Left ventricle myocardium inferior (tissue), 1 donor: ENCODE data around the gene EYA2. TPM values are rescaled to one million over a fixed set of nuclear protein-coding genes. Genes with fewer than 3 reads are reported as not detected.

Source experiments
- DNase-seq: peaks from one replicate; pipeline ENCODE4 v3.0.0-alpha.2; 2020
- H3K27ac ChIP-seq: fragments of 200-600 bp; replicated peaks from 2 replicates; pipeline ENCODE4 v1.8.0; 2021
- H3K27me3 ChIP-seq: fragments of 200-600 bp; 2 replicates; pipeline ENCODE4 v1.8.0; 2021; ENCODE audit warnings: low read depth
- H3K36me3 ChIP-seq: fragments of 200-600 bp; 2 replicates; pipeline ENCODE4 v1.8.0; 2021
- H3K4me1 ChIP-seq: fragments of 200-600 bp; 2 replicates; pipeline ENCODE4 v1.8.0; 2021
- H3K4me3 ChIP-seq: fragments of 200-600 bp; 2 replicates; pipeline ENCODE4 v1.8.0; 2021; ENCODE audit warnings: mild to moderate bottlenecking, moderate library complexity
- H3K9me3 ChIP-seq: fragments of 200-600 bp; replicated peaks from 2 replicates; pipeline ENCODE4 v1.8.0; 2021
- intact Hi-C: fragments of 100-400 bp; cut with micrococcal nuclease; formaldehyde crosslinking; loops from one replicate; pipeline ENCODE4 v1.11.0; 2022
- total RNA-seq: library from RNA; stranded (reverse); fragmentation: NEBNext Ultra II Directional; extraction: Animal tissue kit (Norgen Biotek cat#: 25700); gene quantifications from one replicate; pipeline ENCODE4 v1.2.1, GENCODE V29; 2021
- TF ChIP-seq, protein P1 (sequence below): fragments of 200-600 bp; IDR thresholded peaks from 2 replicates; pipeline ENCODE4 v1.8.0; 2021; ENCODE audit warnings: antibody characterized with exemption, mild to moderate bottlenecking, borderline replicate concordance
- donor health status: DM: no; HTN: yes; CAD: no; lungs with severe emphysema.

The EYA2 gene
- total RNA-seq, 1 donor from 2014 or later = 0.63 TPM

DNA sequence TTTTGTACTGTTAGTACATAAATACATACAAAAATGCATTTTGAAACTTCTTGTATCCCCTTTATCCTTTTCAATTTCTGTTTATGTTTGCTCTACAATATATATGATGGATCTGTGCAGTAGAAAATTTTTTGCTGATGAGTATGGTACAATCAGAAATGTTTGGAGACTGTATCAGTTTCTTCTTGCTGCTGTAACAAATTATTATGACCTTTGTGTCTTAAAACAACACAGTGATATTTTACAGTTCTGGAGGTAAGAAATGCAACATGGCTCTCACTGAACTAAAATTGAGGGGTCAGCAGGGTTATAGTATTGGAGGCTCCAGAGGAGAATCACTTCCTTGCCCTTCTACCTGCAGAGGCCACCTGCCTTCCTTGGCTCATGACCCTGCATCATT, 184.4 kb downstream of the EYA2 start:
- Histone ChIP-seq H3K36me3 (no peaks in the 10 kb centered on the region), H3K27ac (no peak overlapping the region), H3K27me3 (no peaks in the 10 kb centered on the region), H3K9me3 (peaks cover 40% of the 10 kb centered on the region), H3K4me3 (no peak overlapping the region), H3K4me1 (no peaks in the 10 kb centered on the region)
- no peak for DNase-seq
- intact Hi-C loops = no loop called here
- TF ChIP-seq, protein P1, sequence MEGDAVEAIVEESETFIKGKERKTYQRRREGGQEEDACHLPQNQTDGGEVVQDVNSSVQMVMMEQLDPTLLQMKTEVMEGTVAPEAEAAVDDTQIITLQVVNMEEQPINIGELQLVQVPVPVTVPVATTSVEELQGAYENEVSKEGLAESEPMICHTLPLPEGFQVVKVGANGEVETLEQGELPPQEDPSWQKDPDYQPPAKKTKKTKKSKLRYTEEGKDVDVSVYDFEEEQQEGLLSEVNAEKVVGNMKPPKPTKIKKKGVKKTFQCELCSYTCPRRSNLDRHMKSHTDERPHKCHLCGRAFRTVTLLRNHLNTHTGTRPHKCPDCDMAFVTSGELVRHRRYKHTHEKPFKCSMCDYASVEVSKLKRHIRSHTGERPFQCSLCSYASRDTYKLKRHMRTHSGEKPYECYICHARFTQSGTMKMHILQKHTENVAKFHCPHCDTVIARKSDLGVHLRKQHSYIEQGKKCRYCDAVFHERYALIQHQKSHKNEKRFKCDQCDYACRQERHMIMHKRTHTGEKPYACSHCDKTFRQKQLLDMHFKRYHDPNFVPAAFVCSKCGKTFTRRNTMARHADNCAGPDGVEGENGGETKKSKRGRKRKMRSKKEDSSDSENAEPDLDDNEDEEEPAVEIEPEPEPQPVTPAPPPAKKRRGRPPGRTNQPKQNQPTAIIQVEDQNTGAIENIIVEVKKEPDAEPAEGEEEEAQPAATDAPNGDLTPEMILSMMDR = no peak

DNA sequence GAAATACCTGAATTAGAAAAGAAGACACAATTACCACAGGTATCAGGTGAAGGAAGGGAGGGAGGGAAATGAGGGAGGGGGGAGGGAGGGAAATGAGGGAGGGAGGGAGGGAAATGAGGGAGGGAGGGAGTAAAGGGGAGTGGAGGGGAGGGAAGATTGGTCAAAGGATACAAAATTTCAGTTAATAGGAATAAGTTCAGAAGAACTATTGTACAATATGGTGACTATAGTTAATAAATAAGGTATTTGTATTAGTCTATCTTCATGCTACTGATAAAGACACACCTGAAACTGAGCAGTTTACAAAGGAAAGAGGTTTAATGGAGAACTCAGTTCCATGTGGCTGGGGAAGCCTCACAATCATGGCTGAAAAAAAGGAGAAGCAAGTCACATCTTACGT, 185.7 kb downstream of the EYA2 start:
- Histone ChIP-seq H3K27ac (no peak overlapping the region), H3K27me3 (no peaks in the 10 kb centered on the region), H3K36me3 (no peaks in the 10 kb centered on the region), H3K4me1 (no peaks in the 10 kb centered on the region), H3K4me3 (no peak overlapping the region), H3K9me3 (peaks cover 37% of the 10 kb centered on the region)
- DNase-seq = no peak
- TF ChIP-seq, protein P1 = no peak
- intact Hi-C loops = no loop called here

DNA sequence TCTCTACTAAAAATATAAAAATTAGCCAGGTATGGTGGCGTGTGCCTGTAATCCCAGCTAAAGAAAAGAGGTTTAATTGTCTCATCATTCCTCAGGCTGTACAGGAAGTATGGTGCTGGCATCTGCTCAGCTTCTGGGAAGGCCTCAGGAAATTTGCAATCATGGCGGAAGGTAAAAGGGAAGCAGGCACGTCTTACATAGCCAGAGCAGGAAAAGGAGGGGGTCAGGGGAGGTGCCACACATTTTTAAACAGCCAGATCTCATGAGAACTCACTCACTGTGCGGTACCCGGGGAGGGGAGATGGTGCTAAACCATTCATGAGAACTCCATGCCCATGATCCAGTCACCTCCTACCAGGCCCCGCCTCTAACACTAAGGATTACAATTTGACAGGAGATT, 191.7 kb downstream of the EYA2 start:
- H3K36me3 ChIP-seq = no peaks in the 10 kb centered on the region
- H3K27ac ChIP-seq = no peak overlapping the region
- intact Hi-C loops = no loop called here

DNA sequence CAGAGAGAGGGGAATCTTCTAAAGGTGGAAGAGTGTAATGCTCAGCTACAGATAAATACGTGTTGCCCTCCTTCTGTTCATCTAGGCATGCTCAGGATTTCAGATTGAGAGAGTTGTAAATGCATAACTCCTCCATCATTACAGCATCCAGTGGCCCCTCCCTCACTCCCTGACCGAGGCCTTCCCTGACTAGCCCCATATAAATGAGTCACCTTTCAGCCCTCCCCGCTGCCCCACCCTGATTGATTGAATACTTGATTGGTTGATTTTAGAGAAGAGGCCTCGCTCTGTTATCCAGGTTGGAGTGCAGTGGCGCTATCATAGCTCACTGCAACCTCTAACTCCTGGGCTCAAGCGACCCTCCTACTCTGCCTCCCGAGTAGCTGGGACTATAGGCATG, 193.7 kb downstream of the EYA2 start:
- Histone ChIP-seq H3K27ac (no peak overlapping the region), H3K27me3 (peaks cover 12% of the 10 kb centered on the region), H3K36me3 (no peaks in the 10 kb centered on the region), H3K4me1 (no peaks in the 10 kb centered on the region), H3K9me3 (peaks cover 13% of the 10 kb centered on the region), H3K4me3 (no peak overlapping the region)
- DNase-seq = no peak
- intact Hi-C loops = no loop called here
- TF ChIP-seq, protein P1 = no peak

More for the DNA sequence above, 191.7 kb downstream of the EYA2 start:
- TF ChIP-seq, protein P1 = no peak
- Histone ChIP-seq H3K4me3 (no peak overlapping the region), H3K9me3 (peaks cover 13% of the 10 kb centered on the region), H3K27me3 (peaks cover 8% of the 10 kb centered on the region), H3K4me1 (no peaks in the 10 kb centered on the region)
- DNase-seq = no peak

DNA sequence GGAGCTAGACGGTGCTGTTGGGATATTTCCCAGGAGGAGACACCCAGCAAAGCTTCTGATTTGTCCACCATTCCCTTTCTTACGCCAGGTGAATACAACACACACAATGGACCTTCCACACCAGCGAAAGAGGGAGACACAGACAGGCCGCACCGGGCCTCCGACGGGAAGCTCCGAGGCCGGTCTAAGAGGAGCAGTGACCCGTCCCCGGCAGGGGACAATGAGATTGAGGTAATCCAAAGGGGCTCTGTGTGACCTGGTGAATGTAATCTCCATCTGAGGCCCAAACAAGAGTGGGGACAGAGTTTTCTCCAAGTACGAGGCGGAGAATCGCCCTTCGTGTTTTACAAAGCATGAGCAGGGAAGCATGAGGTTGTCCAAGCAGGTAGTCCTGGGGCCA, 194.5 kb downstream of the EYA2 start:
- TF ChIP-seq, protein P1 = no peak

DNA sequence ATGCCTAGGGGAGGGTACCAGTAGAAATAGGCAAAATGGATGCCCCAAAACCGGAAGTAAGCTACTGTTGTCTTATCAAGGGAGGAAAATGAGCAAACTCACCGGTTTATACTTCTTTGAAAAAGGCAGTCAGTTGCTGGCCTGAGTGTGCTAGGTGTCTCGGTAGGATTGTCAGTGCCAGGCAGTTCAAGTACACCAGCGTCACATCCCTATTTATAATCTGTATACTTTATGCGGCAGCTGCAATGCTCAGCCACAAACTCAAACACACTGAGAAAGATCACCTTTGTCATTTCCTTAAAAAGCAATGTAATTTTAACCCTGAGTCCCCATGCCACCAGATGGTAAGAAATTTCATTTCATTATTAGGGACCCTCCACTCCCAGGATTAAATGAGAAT, 196.2 kb downstream of the EYA2 start:
- Histone ChIP-seq H3K4me3 (no peak overlapping the region), H3K36me3 (peaks cover 8% of the 10 kb centered on the region), H3K27me3 (peaks cover 16% of the 10 kb centered on the region), H3K4me1 (no peaks in the 10 kb centered on the region), H3K27ac (no peak overlapping the region), H3K9me3 (peaks cover 24% of the 10 kb centered on the region)
- no peak for DNase-seq
- TF ChIP-seq, protein P1 = no peak
- intact Hi-C loops = no loop called here

More for the DNA sequence above, 194.5 kb downstream of the EYA2 start:
- Histone ChIP-seq H3K4me1 (no peaks in the 10 kb centered on the region), H3K36me3 (no peaks in the 10 kb centered on the region), H3K9me3 (peaks cover 13% of the 10 kb centered on the region), H3K27me3 (peaks cover 16% of the 10 kb centered on the region), H3K4me3 (no peak overlapping the region), H3K27ac (no peak overlapping the region)
- no peak for DNase-seq
- intact Hi-C loops = no loop called here
